GM18505 (cell line): ENCODE measurements around the gene DENND4A.

Source experiments
- ATAC-seq: cut with Tn5 transposase; IDR thresholded peaks from one replicate; pipeline ENCODE4 v1.9.1; 2021; ENCODE audit not compliant: unreplicated experiment
- POLR2A ChIP-seq: IDR thresholded peaks from 4 replicates; pipeline ENCODE4 v1.6.1; 2011; ENCODE audit warnings: borderline replicate concordance; ENCODE audit not compliant: insufficient read depth, insufficient read length; ENCODE audit errors: extremely low read depth

The DENND4A gene

GRCh38 chr15:65675551-65675950 is 116.5 kb downstream of the DENND4A start:
- no peak for ATAC-seq
- TF ChIP-seq POLR2A = no peak

DNA sequence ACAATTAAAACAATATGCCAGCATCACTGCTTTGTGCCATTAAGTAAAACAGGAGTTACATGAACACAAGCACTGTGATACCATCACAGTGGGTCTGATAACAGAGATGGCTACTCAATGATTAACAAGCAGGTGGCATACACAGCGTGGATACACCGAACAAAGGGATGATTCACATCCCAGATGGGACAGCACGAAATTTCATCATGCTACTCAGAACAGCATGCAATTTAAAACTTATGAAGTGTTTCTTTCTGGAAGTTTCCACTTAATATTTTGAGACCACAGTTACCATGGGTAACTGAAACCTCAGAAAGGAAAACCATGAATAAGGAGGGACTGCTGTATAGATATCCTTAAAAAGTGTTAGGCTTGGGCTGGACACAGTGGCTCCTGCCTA is 125.8 kb downstream of the DENND4A start:
- no peak for TF ChIP-seq POLR2A
- no peak for ATAC-seq

- peak; percentile 81 for ATAC-seq
- TF ChIP-seq POLR2A = no peak
Observed at GRCh38 chr15:65663521-65663920, 128.6 kb downstream of the DENND4A start.

- TF ChIP-seq POLR2A = no peak
- ATAC-seq = no peak
Observed at GRCh38 chr15:65660927-65661326, 131.2 kb downstream of the DENND4A start.

DNA sequence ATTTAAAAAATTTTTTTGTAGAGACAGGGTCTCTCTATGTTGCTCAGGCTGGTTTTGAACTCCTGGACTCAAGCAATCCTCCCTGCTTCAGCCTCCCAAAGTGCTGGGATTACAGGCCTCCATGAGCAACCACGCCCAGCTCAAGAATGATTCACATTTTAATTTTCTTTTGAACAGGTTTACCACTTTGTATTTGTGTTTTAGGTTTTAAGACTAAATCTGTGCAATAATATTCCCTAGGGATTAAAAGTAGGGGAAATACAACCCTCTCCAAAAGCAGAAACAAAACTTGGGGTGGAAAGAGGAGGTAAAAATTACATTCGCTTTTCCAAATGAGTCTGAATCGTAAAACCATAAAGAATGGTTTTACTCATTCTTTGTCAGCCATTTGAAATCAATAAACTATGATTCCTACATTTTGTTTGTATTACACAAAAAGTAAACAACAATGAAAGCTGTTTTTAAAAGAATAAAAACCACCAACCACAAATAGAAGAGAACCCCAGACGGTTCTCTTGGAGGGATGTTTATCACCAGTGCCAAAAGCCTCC is 132.5 kb downstream of the DENND4A start:
- TF ChIP-seq POLR2A = no peak
- no peak for ATAC-seq

DNA sequence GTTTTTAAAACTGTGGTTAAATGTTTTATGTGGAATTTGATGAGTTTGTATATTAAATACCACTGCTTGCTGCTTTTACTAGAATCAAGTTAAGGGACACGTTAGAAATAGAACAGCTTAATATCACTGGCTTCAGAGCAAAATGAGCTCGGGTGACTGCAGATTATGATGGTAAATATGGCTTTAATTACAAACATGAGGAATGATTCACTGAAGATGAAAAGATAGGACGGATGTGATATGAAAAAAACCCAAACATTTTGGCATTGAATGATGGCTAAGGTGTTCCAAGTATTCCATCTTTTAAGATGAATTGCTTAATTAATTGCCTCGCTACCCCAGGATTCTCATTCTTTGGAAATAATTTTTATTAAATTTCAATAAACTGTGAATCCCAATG is 136.6 kb downstream of the DENND4A start:
- ATAC-seq = no peak
- no peak for TF ChIP-seq POLR2A

GRCh38 chr15:65655026-65655425 is 137.1 kb downstream of the DENND4A start:
- TF ChIP-seq POLR2A = no peak

GRCh38 chr15:65653801-65654521 is 138.1 kb downstream of the DENND4A start:
- TF ChIP-seq POLR2A = no peak
- ATAC-seq = no peak

More at GRCh38 chr15:65655026-65655425, 137.1 kb downstream of the DENND4A start:
- no peak for ATAC-seq

GRCh38 chr15:65653341-65653740 is 138.8 kb downstream of the DENND4A start:
- no peak for TF ChIP-seq POLR2A
- no peak for ATAC-seq

DNA sequence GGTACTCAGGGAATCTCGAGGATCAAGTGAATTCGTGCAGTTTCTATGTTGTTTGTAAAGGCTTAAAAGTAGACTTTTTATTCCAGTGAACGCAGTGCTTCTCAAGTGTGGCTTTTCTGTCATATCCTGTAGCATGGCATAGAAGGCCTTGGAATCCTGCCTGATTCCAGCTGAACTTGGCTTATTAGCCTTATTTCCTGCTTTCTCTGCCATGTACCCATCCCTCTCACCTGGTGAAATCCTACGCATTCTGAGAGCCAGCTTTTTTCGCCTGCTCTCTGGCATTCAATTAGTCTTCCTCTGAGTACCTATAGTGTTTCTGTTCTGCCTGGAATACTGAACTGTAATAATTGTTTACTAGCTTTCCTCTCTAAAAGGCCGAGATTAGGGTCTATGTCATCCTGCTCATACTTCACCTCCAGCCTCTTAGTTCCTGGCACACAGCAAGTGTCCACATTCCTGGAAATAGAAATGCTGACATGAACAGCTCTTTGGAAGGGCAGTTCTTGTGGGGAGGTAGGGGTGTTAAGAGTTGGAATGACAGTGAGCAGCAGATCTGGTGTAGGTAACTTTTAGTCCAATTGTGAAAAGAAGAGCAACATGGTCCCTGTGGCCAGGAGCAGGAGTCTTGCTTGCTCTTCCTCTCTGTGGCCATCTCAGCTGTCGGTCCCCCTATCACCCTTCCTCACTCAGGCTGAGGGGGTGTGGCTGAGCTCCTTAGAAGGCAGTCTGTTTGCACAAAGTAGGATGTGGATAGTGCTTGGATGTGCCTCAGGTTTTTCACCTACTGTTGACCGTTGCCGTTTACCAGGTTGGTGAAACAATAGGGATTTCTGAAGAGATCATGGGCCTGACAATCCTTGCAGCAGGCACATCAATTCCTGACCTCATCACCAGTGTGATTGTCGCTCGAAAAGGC is 140.0 kb downstream of the DENND4A start:
- no peak for ATAC-seq
- no peak for TF ChIP-seq POLR2A

- ATAC-seq = no peak
- TF ChIP-seq POLR2A = no peak
Observed at GRCh38 chr15:65651042-65651322, 141.1 kb downstream of the DENND4A start.

- no peak for TF ChIP-seq POLR2A
- no peak for ATAC-seq
Observed at GRCh38 chr15:65650312-65651041, 141.6 kb downstream of the DENND4A start.

- TF ChIP-seq POLR2A = no peak
- no peak for ATAC-seq
Observed at GRCh38 chr15:65646486-65646885, 145.6 kb downstream of the DENND4A start.
